Measurements from ENCODE around the gene RASD1.

DNA sequence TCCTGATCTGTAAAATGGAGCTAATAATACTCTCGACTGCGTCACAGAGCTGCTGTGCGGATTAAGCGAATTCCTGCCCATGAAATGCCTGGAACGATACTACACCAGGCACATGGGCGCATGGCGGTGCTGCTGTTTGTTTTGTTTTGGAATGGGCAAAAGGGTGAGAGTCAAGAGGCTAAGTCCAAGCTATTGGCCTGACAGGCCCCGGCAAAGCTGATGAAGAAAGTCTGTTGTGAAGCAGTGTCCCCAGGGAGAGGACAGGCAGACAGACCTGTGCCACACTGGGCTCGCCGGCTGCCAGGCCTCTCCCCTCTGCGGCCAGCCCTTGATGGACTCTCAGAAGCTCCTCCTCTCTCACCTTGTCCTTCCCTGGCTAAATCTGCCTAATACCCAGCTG lies 31.3 kb upstream of the RASD1 start:
- TF ChIP-seq POLR2A (IDR thresholded peaks at IDR 0.05; ENCODE audit: low read depth, low read length) = no peak
- no peak for TF ChIP-seq TAF1 (IDR thresholded peaks at IDR 0.05; ENCODE audit: low read depth, low read length)
- no peak for TF ChIP-seq SPI1 (IDR thresholded peaks at IDR 0.05; ENCODE audit: low read depth, low read length)
- no peak for TF ChIP-seq POU2F2 (IDR thresholded peaks at IDR 0.05; ENCODE audit: low read depth, low read length)
- no peak for TF ChIP-seq POLR2AphosphoS5 (IDR thresholded peaks at IDR 0.05; ENCODE audit: low read depth, low read length)
- no peak for TF ChIP-seq PAX5 (IDR thresholded peaks at IDR 0.05; ENCODE audit: insufficient read depth, low read length, severe bottlenecking)

Measured in GM12891 (cell line).